ENCODE data around the gene RTKN2.

RTKN2 gene

DNA sequence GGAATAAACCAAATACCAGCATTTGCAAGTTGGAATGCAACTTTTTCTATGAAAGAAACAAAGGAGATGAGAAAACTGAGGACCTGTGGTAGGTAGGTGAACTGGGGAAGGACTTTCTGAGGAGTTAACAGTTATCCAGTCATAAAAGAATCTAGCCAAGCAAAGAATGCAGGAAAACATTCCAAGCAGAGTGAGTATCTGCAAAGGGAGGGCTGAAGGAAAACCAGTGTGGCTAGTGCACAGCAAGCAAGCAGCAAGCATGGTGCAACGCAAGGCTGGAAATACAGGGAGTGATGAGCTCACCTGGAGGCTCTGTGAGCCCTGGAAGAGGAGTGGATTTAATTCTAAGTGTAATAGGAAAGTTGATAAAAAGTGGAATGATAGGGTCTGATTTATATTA is 44.0 kb downstream of the RTKN2 start:
- peak; percentile 56 for DNase-seq (ENCODE audit: low read depth)

DNA sequence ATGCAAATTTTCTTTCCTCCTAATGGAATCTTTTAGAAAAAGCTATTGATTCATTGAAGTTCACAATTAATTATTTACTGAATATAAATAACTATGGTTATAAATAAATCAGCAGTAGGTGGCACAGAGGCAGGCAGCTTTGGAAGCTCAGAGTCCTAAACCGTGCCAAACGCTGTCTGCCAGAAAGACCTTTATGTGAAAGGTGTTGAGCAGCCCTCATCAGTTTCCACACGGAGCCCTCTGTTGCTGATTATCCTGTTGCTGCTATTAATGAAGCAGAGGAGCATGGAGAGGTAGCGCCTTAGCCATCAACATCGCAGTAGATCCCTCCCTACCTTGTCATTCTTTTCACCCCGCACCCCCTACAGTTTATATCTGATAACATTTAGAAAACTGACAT is 51.0 kb downstream of the RTKN2 start:
- no peak for DNase-seq (ENCODE audit: low read depth)

- DNase-seq (ENCODE audit: low read depth), result no peak
Observed at GRCh38 chr10:62214364-62214874, 54.2 kb downstream of the RTKN2 start.

DNA sequence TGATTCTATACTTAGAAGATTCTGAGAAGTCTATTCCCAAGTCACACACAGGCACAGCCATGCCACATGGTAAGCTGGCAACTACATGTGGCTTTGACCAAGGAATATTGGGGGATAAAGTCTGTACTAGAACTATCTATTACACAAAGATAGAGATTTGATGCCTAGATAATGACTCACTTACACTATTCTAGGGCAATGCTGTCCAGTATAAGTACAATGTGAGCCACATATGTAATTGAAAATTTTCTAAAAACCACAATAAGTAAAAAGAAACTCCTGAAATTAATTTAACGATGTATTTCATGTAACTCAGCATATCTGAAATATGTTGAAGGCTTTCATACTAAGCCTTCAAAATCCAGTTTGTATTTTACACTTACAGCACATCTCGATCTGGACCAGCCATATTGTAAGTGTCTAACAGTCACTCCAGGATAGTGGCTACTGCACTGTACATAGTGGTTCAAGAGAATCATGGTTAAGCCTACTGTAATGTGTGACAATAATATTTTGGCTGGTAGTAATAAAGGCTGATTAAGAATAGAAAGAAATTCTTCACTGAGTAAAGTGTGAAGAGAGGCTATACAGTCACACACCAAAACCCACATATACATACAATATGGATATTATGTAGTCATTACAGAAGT is 62.8 kb downstream of the RTKN2 start:
- no peak for DNase-seq (ENCODE audit: low read depth)

- no peak for DNase-seq (ENCODE audit: low read depth)
Observed at GRCh38 chr10:62199584-62199983, 69.1 kb downstream of the RTKN2 start.

DNA sequence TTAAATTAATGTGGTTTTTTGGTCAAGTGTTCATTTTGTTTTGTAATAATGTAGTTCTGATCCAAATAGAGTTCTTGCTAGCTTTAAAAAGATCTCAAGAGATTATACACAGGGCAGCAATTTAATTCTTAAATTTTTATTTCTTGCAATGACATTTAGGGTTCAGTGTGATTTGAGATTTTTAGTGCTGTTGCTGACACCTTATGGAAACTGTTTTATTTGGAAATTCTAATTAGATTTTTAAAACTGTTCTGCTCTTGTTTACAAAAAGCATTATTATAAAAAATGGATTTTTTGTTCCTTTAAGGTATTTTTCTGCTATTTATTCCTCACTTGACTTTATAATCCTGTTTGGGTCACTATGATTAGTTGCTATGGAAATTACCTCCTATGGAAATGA is 72.1 kb downstream of the RTKN2 start:
- no peak for DNase-seq (ENCODE audit: low read depth)

GRCh38 chr10:62195675-62195926 is 73.0 kb downstream of the RTKN2 start:
- DNase-seq (ENCODE audit: low read depth), result no peak

- no peak for DNase-seq (ENCODE audit: low read depth)
Observed at GRCh38 chr10:62194924-62195674, 73.5 kb downstream of the RTKN2 start.

DNA sequence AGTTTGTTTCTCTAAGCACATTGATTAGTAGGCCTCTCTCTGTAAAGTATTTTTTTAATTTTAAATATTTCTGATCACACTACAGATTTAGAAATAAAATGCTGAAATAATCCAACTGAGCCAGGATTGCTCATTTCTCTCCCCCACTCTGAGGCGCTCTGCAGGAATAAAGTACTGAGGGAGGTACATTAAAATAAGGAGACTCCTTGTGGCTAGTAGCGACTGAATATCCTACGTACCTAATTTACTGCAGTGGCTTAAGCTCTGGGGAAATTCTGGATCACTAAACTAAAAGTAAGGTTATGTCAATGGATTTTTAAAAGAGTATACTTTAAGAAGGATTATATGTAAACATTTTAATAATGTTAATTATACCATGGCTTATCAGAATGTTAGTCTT is 75.2 kb downstream of the RTKN2 start:
- DNase-seq (ENCODE audit: low read depth), result no peak

DNA sequence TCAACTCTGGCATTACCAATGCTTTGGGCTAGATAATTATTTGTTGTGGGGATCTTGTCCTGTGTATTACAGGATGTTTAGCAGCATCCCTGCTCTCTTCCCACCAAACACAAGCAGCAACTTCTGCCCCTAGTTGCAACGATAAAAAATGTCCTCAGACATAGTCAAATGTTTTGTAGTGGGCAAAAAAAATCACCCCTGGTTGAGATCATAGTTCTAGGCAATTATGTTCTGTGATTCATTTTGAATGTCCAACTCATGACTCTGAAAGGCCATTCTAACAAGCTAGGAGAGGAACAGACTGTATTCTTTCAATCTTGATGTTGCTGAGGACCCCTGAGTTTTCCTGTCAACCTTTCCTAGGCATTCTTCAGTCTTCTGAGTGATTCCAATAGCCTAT is 79.5 kb downstream of the RTKN2 start:
- peak; percentile 10 for DNase-seq (ENCODE audit: low read depth)

GRCh38 chr10:62188021-62188616 is 80.5 kb downstream of the RTKN2 start:
- no peak for DNase-seq (ENCODE audit: low read depth)

DNA sequence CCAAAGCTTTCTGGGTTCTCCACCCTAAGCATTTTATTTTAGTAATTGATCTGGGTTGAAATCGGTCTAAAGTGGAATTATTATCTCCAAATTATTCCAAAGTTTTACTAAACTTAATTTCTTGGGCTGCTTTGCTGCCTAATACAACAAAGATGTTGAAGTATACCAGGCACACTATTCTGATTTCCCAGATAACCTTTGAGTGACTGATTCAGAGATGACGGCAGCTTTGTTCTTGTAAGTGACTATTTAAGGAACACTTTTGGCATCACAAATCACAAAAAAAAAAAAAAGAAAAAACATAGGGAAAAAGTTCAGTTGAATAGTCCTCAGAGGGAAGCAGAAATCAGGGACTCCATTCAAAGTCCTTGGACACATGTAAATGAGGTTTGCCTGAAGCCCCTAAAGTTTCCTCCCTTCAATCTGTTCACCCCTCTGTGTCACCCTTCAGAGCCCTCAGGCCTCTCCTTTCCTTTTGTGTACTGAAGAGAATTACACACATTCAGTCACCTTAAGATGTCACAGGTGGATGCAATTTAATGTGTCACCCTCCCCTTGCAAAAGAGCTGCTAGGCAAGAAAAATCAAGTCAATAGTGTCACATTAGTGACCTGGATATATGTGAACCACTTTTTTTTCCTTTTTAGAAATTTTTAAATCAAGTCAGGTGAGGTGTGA is 81.5 kb downstream of the RTKN2 start:
- no peak for DNase-seq (ENCODE audit: low read depth)

DNA sequence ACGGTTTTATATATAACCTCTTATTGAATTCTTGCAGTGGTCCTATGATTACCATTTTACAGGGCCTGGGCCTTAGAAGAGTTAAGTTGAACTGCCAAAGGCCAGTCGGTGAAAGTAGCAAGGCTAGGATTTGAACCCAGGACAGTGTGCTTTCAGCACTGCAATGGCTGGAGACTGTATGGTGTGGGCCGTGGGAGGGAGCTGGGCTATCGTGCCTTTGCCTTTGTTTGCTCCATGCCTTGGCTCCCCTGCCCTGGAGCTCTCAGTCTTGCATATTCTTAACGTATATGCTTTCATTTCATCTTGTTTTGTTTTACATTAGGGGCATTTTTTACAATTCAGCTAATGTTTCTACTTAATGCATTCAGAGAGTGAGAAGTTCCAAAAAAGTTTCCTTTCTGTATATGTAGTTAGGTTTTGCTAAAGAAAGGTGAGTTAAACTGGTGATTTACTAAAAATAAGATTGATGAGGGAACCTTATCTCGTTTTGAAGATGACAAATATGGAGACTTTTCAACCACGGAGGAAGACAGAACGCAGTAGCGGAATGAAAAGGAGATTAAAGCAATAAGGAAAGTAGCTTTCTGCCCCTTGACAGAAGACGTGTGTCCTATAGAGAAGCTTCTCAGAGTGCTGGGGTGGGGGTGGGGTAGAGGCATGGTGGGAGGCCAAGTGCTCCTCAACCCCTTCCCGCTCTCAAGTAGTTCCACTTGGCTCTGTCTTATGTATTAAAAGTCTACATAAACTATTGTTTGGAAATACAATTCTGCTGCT is 82.5 kb downstream of the RTKN2 start:
- no peak for DNase-seq (ENCODE audit: low read depth)

DNA sequence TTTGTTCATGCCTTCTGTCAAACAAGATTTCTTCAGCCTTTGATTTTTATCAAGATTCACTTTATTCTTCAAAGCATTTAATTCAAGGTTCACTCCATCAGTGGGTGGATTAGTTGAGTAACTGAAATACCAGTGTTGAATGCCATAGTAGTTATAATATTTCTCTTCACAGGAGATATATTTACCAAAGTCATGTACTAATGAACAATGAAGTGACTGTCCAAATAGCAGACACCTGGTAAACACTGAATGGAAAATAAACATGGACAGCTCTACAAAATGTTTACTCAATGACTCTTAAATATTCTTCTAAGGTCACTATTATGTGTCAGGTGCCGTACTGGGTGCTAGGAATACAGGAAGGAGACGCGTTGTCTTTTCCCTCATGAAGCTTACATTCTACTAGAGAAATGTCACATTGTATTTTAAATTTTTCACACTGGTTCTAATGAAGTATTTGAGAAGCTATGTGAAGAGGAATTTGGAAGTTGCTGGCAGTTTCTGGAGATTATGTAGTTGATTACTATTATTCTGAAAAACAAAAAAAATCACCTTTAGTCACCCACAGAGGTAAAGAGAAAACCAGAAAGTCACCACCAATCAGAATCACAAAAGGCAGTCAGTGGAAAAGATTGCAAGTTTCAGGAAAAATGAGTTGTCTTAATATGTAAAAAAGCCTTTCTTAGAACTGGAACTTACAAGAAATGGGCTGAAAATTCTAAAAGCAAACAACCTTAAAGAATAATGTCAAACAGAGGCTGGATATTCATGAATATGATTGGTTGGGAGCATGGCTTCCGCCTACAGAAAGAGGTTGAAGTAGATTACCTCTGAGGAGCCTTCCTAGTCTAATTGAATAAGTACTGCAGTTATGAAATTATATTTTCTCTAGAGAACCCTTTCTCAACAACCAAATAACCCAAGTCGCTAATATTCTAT is 84.5 kb downstream of the RTKN2 start:
- DNase-seq (ENCODE audit: low read depth), result no peak

DNA sequence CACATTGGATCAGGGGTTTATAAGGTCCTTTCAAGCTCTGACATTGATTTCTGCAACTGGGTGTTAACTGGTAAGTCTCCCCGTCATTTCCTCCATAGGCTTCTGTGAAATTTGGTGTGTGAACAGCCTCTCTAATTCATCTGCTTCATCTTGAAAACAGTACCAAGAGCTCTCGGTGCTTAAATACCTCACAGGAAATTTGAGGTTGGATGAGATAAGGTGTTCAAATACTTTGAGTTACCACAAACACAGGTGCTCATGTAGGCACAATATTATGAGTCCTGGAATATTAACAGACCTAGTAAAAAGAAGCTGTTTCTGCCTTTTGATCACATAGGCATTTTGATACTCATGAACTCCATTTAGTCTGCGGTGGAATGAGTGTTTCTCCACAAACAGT is 85.2 kb downstream of the RTKN2 start:
- DNase-seq (ENCODE audit: low read depth), result no peak

DNA sequence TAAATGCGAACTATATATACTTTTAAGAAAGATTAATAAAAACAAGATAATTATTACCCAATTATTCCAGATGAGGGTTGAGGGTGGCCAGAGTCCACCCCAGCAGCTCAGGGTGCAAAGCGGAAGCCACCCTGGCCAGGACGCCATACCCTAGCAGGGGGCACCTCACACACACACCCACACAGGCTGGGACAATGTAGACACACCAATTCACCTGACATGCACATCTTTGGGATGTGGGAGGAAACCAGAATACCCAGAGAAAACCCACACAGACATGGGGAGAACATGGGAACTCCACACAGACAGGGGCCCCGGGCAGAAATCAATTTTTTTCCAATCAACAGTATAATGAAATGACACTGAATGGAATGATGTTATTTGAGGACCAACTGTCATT is 86.0 kb downstream of the RTKN2 start:
- DNase-seq (ENCODE audit: low read depth), result no peak

DNA sequence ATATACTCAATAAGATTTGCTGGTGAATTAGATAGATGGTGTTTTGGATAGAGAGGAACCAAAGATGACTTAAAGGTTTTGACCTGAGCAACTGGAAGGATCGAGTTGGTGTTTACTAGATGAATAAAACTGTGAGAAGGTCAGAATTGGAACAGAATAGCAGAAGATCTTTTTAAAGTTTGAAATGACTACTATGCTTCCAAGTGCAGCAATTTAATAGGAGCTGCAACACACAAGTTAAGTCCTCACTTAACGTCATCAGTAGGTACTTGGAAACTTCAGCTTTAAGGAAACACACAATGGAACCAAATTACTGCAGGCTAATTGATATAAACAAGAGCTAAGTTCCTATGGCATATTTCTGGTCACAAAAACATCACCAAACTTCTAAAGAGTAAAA is 86.5 kb downstream of the RTKN2 start:
- DNase-seq (ENCODE audit: low read depth), result no peak

GRCh38 chr10:62180677-62181076 is 88.0 kb downstream of the RTKN2 start:
- DNase-seq (ENCODE audit: low read depth), result no peak

DNA sequence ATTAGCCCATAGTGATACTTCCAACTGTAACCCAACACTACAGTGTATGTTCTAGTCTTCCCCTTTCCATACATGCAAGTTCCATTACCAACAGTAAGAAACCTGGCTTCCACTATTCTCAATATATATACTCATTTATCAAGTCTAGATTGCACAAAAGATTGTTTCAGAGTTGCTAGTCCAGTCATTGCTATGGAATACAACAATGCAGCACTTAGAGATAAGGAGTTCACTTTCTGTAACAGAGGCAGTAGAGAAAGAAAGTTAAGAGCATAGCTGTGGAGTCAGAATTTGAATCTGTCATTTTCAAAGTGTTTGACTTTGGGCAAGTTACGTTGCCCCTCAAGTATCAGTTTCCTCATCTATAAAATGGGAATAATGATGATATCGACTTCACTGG is 90.1 kb downstream of the RTKN2 start:
- DNase-seq (ENCODE audit: low read depth), result no peak

DNA sequence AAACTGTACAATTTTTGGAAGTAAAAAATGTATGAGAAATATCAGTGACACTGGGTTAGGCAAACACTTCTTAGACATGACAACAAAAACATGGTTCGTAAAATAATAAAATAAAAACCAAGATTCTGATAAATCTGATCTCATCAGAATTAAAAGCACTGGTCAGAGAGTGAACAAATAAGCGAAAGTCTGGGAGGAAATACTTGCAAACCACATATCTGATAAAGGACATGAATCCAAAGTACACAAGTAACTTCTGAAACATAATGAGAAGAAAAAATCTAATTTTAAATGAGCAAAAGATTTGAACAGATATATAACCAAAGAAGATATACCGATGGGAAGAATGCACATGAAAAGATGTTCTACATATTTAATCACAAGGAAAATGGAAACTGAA is 91.5 kb downstream of the RTKN2 start:
- no peak for DNase-seq (ENCODE audit: low read depth)

- DNase-seq (ENCODE audit: low read depth), result no peak
Observed at GRCh38 chr10:62175251-62175650, 93.4 kb downstream of the RTKN2 start.
